DOHH2 (cell line): ENCODE measurements around the gene UNC13B.
"Not testable (repeated sequence)": the region's sequence is repeated elsewhere in the genome, so short reads cannot be mapped to it uniquely, and the experiment has no call there.

Source experiments
- CTCF ChIP-seq: fragments of 200-600 bp; sonication (generic); IDR thresholded peaks from one replicate; pipeline ENCODE4 v1.5.1; 2014; ENCODE audit warnings: antibody characterized with exemption, mild to moderate bottlenecking, low read depth, low read length; ENCODE audit not compliant: poor library complexity, severe bottlenecking
- EZH2phosphoT487 ChIP-seq: fragments of 200-600 bp; sonication (generic); IDR thresholded peaks from 2 replicates; pipeline ENCODE4 v1.6.1; 2017; ENCODE audit warnings: borderline replicate concordance, mild to moderate bottlenecking, antibody characterized with exemption, low read length, moderate library complexity, mixed read lengths

DNA sequence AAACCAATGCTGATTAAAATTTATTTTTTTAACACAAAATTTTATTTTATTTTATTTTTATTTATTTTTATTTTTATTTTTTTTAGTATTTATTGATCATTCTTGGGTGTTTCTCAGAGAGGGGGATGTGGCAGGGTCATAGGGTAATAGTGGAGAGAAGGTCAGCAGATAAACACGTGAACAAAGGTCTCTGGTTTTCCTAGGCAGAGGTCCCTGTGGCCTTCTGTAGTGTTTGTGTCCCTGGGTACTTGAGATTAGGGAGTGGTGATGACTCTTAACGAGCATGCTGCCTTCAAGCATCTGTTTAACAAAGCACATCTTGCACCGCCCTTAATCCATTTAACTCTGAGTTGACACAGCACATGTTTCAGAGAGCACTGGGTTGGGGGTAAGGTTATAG is 20.6 kb downstream of the UNC13B start:
- TF ChIP-seq CTCF, EZH2phosphoT487: not testable (repeated sequence)
